ENCODE data around the gene PTDSS2.
"Not testable (repeated sequence)": the region's sequence is repeated elsewhere in the genome, so short reads cannot be mapped to it uniquely, and the experiment has no call there.

Gene PTDSS2

DNA sequence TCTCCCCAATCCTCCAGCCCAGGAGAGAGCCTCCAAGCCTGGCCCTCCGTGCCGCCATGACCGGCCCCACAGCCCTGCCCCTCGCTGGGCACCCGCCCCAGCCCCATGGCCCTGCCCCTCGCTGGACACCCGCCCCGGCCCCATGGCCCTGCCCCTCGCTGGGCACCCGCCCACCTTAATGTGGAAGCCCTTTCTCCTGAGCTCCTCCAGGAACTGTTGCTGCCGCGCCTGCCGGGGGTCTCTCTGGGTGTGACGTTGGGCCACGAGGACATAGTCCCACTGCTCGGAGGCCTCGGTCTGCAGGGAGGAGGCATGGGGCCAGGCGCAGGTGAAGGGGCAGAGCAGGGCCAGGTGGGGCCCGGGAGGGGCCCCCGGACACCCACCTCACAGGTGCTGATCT is 16.4 kb upstream of the PTDSS2 start:
- in situ Hi-C loops (cut with MboI; ENCODE audit: low sequenced_read_pairs, unreplicated experiment), result no loop called here
- TF ChIP-seq CTCF (IDR thresholded peaks at IDR 0.05; ENCODE audit: borderline replicate concordance, control extremely low read depth, extremely low read depth, insufficient read depth, missing control alignments), result no peak

GRCh38 chr11:434496-434895 is 15.6 kb upstream of the PTDSS2 start:
- DNase-seq (ENCODE audit: low spot score), result no peak
- in situ Hi-C loops (cut with MboI; ENCODE audit: low sequenced_read_pairs, unreplicated experiment), result no loop called here
- no peak for TF ChIP-seq CTCF (IDR thresholded peaks at IDR 0.05; ENCODE audit: borderline replicate concordance, control extremely low read depth, extremely low read depth, insufficient read depth, missing control alignments)

More for the DNA sequence above, 16.4 kb upstream of the PTDSS2 start:
- no peak for DNase-seq (ENCODE audit: low spot score)

GRCh38 chr11:434999-435740 is 14.9 kb upstream of the PTDSS2 start:
- in situ Hi-C loops (cut with MboI; ENCODE audit: low sequenced_read_pairs, unreplicated experiment); DNase-seq (ENCODE audit: low spot score): not testable (repeated sequence)

DNA sequence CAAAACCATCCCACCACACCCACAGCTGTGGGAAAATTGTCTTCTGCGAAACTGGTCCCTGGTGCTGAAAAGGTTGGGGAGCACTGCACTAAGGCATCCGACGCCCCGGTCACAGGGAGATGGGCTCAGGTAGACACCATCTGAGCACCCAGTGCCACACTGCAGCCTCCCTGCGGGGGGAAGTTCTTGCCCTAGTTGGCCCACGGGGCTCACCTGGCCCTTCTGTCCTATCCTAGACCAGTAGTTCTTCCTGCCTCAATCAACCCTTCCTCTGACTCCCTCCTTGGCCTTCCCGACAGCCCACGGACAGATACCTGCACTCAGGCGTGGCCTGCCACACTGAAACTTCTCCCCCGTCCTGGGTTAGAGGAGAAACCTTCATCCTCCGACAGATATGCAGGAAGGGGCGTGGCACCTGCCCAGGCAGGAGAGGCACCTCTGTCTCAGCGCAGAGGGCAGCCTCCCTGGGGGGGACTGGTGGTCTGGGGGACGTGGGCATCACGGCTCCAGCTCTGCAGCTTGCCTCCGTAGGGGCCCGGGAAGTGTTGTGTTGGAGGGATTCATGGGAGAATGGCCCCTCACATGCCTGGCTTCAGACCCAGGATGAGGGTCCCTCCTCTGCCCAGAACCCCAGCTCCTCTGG is 12.7 kb upstream of the PTDSS2 start:
- DNase-seq (ENCODE audit: low spot score), result no peak
- no peak for TF ChIP-seq CTCF (IDR thresholded peaks at IDR 0.05; ENCODE audit: borderline replicate concordance, control extremely low read depth, extremely low read depth, insufficient read depth, missing control alignments)
- in situ Hi-C loops (cut with MboI; ENCODE audit: low sequenced_read_pairs, unreplicated experiment), result no loop called here

DNA sequence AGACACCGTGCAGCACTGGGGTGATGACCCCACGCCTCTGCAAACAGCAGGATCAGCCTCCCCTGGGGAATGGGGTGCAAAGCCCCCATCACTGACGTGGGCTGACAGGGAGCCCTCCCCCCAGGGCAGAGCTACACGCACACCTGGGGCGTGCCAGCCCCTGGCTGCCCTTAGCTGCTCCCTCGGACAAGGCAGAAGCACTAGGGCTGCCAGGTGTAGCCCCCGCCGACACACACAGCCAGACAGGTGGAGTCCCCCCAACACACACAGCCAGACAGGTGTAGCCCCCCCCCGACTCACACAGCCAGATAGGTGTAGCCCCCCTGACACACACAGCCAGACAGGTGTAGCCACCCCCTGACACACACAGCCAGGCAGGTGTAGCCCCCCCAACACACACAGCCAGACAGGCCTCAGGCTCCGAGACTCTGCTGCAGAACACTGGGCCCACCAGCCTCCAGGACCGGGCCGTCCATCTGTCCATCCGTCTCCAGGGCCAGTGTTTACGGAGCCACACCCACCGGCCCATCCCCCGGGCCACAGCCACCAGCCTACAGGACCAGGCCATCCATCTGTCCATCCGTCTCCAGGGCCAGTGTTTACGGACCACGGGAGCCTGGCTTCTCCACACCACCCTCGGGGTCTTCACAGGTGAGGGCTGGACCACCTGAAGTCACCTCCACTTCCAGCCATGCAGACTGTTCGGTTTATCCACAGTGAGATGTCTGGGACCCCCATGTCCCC is 11.8 kb upstream of the PTDSS2 start:
- DNase-seq (ENCODE audit: low spot score), result no peak
- no peak for TF ChIP-seq CTCF (IDR thresholded peaks at IDR 0.05; ENCODE audit: borderline replicate concordance, control extremely low read depth, extremely low read depth, insufficient read depth, missing control alignments)
- in situ Hi-C loops (cut with MboI; ENCODE audit: low sequenced_read_pairs, unreplicated experiment), result no loop called here

- TF ChIP-seq CTCF (IDR thresholded peaks at IDR 0.05; ENCODE audit: borderline replicate concordance, control extremely low read depth, extremely low read depth, insufficient read depth, missing control alignments), result no peak
- in situ Hi-C loops (cut with MboI; ENCODE audit: low sequenced_read_pairs, unreplicated experiment), result no loop called here
- no peak for DNase-seq (ENCODE audit: low spot score)
Observed at GRCh38 chr11:439315-440064, 10.6 kb upstream of the PTDSS2 start.
